ELF-1 (cell line): ENCODE results near the gene SUSD5.
"Not testable (repeated sequence)": the region's sequence is repeated elsewhere in the genome, so short reads cannot be mapped to it uniquely, and the experiment has no call there.

Experiments used
- DNase-seq: peaks from one replicate; pipeline ENCODE4 v3.0.0-alpha.2; 2016; ENCODE audit warnings: low read depth, low spot score

The SUSD5 gene

GRCh38 chr3:33196538-33196937, 22.1 kb downstream of the SUSD5 start:
- no peak for DNase-seq

- DNase-seq: no peak
Measured at GRCh38 chr3:33194303-33194702, 24.3 kb downstream of the SUSD5 start.

GRCh38 chr3:33187368-33187634, 31.3 kb downstream of the SUSD5 start:
- DNase-seq: no peak

- DNase-seq: no peak
Measured at GRCh38 chr3:33186524-33187367, 31.9 kb downstream of the SUSD5 start.

GRCh38 chr3:33184863-33185262, 33.7 kb downstream of the SUSD5 start:
- no peak for DNase-seq

- DNase-seq: not testable (repeated sequence)
Measured at GRCh38 chr3:33181641-33182040, 37.0 kb downstream of the SUSD5 start.

- DNase-seq: no peak
Measured at GRCh38 chr3:33181229-33181628, 37.4 kb downstream of the SUSD5 start.

GRCh38 chr3:33179132-33179531, 39.5 kb downstream of the SUSD5 start:
- DNase-seq: no peak

- DNase-seq: no peak
Measured at GRCh38 chr3:33174711-33175414, 43.7 kb downstream of the SUSD5 start.

- DNase-seq: no peak
Measured at GRCh38 chr3:33174095-33174494, 44.5 kb downstream of the SUSD5 start.

GRCh38 chr3:33173672-33174071, 44.9 kb downstream of the SUSD5 start:
- no peak for DNase-seq

- DNase-seq: no peak
Measured at GRCh38 chr3:33173103-33173502, 45.5 kb downstream of the SUSD5 start.

- DNase-seq: no peak
Measured at GRCh38 chr3:33171580-33171979, 47.0 kb downstream of the SUSD5 start.

GRCh38 chr3:33170531-33170930, 48.1 kb downstream of the SUSD5 start:
- DNase-seq: no peak

- DNase-seq: no peak
Measured at GRCh38 chr3:33167716-33168336, 50.8 kb downstream of the SUSD5 start.

- no peak for DNase-seq
Measured at GRCh38 chr3:33167284-33167683, 51.3 kb downstream of the SUSD5 start.

- no peak for DNase-seq
Measured at GRCh38 chr3:33166095-33166494, 52.5 kb downstream of the SUSD5 start.

GRCh38 chr3:33165372-33165771, 53.2 kb downstream of the SUSD5 start:
- DNase-seq: no peak

GRCh38 chr3:33162621-33163020, 56.0 kb downstream of the SUSD5 start:
- DNase-seq: not testable (repeated sequence)

GRCh38 chr3:33159981-33160380, 58.6 kb downstream of the SUSD5 start:
- DNase-seq: no peak

- DNase-seq: no peak
Measured at GRCh38 chr3:33159234-33159633, 59.4 kb downstream of the SUSD5 start.

GRCh38 chr3:33155301-33155700, 63.3 kb downstream of the SUSD5 start:
- DNase-seq: no peak

- DNase-seq: no peak
Measured at GRCh38 chr3:33153782-33154181, 64.8 kb downstream of the SUSD5 start.
